Naive B cell (primary cell): ENCODE data around the gene CPNE6. TPM values are rescaled to one million over a fixed set of nuclear protein-coding genes. Genes with fewer than 3 reads are reported as not detected.
A peak's percentile ranks its signal among the peaks of the same experiment; 100 is the strongest.

Experiments
- ATAC-seq, 2 donors: fragments of 150-1000 bp; cut with Tn5 transposase; 2 replicates each; pipeline ENCODE4 v1.10.0; 2021; ENCODE audit warnings: low read depth in 2 of 2, mild to moderate bottlenecking in 2 of 2, moderate library complexity in 2 of 2
- DNase-seq: peaks from one replicate; pipeline ENCODE4 v3.0.0; 2022
- H3K27ac Mint-ChIP-seq, 6 donors: one replicate each; pipeline ENCODE4 v1.8.0; 2020 to 2022; ENCODE audit warnings: mild to moderate bottlenecking in 6 of 6, mixed read lengths in 6 of 6, moderate library complexity in 5 of 6, inconsistent platforms in 2 of 6
- H3K27me3 Mint-ChIP-seq, 3 donors: one replicate each; pipeline ENCODE4 v1.8.0; 2021 to 2022; ENCODE audit warnings: mixed read lengths in 3 of 3, mild to moderate bottlenecking in 1 of 3
- H3K36me3 Mint-ChIP-seq, 2 donors: one replicate each; pipeline ENCODE4 v1.8.0; 2020 to 2022; ENCODE audit warnings: mixed read lengths in 2 of 2, inconsistent platforms in 1 of 2, mild to moderate bottlenecking in 1 of 2
- H3K4me1 Mint-ChIP-seq, 3 donors: one replicate each; pipeline ENCODE4 v1.8.0; 2020 to 2022; ENCODE audit warnings: mixed read lengths in 3 of 3, inconsistent platforms in 1 of 3, mild to moderate bottlenecking in 1 of 3, moderate library complexity in 1 of 3
- H3K4me3 Mint-ChIP-seq, 8 donors: one replicate each; pipeline ENCODE4 v1.8.0; 2020 to 2022; ENCODE audit warnings: mild to moderate bottlenecking in 8 of 8, mixed read lengths in 8 of 8, moderate library complexity in 8 of 8, inconsistent platforms in 2 of 8
- H3K9me3 Mint-ChIP-seq, 7 donors: one replicate each; pipeline ENCODE4 v1.8.0; 2020 to 2022; ENCODE audit warnings: mixed read lengths in 7 of 7, mild to moderate bottlenecking in 5 of 7, inconsistent platforms in 2 of 7, moderate library complexity in 1 of 7
- polyA plus RNA-seq, 6 donors: library from polyadenylated mRNA; unstranded; fragments of 300-500 nt; fragmentation: Illumina TruSeq; gene quantifications; one replicate each; pipeline ENCODE4 v1.2.3, GENCODE V29; 2021; ENCODE audit warnings: low read depth in 6 of 6

Gene CPNE6
- polyA plus RNA-seq, 6 donors from 2014 or later, result 1.1 TPM; not detected in 5

DNA sequence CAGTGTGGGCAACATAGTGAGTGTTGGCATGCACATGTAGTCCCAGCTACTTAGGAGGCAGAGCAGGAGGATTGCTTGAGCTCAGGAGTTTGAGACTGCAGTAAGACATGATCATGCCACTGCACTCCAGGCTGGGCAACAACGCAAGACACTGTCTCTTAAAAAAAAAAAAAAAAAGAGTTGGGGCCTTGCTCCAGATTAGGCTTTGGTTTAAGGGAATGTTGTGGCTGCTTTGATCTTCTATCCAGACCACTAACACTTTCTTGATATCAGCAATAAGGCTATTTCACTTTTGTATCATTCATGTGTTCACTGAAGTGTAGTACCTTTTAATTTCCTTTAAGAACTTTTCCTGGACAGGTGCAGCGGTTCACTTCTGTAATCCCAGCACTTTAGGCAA, 56.3 kb downstream of the CPNE6 start:
- Mint-ChIP-seq H3K27ac (peak overlapping the region in 3 of 6 donors; percentile 52 to 66 (median 57)), H3K4me3 (peak overlapping the region in 2 of 8 donors; percentile 8 to 36), H3K36me3 (peaks cover 3 to 4% of the 10 kb centered on the region in 2 donors), H3K27me3 (no peaks in the 10 kb centered on the region), H3K9me3 (no peaks in the 10 kb centered on the region), H3K4me1 (peaks cover 31 to 49% (median 34%) of the 10 kb centered on the region in 3 donors)
- no peak for DNase-seq
- no peak for ATAC-seq

Other genes starting within 250 kb of the CPNE6 start
- 10 to 100 TPM; 13.3 to 27.0 (median 21.8) TPM for gene DHRS4, start 117.8 kb upstream of the CPNE6 start, polyA plus RNA-seq
- gene DHRS4L2, start 82.6 kb upstream of the CPNE6 start, polyA plus RNA-seq, result 10 to 100 TPM in 5 of 6 donors, 1 to 10 TPM in 1; 8.6 to 18.3 (median 16.9) TPM
- under 1 TPM in 2 of 6 donors, not detected in 4; 0.10 to 0.11 TPM for gene CARMIL3, start 19.6 kb upstream of the CPNE6 start, polyA plus RNA-seq
- 10 to 100 TPM; 26.5 to 48.0 (median 36.8) TPM for gene PCK2, start 22.7 kb downstream of the CPNE6 start, polyA plus RNA-seq
- 100 to 1,000 TPM in 1 of 6 donors, 10 to 100 TPM in 5; 65.8 to 106 (median 78.5) TPM for gene DCAF11, start 43.2 kb downstream of the CPNE6 start, polyA plus RNA-seq
- 1 to 10 TPM; 2.3 to 8.9 (median 6.4) TPM for gene NRL, start 43.4 kb downstream of the CPNE6 start, polyA plus RNA-seq
- gene FITM1, start 59.1 kb downstream of the CPNE6 start, polyA plus RNA-seq, result 1 to 10 TPM in 1 of 6 donors, under 1 TPM in 4, not detected in 1; 0.29 to 1.4 (median 0.53) TPM
- gene PSME1, start 64.6 kb downstream of the CPNE6 start, polyA plus RNA-seq, result 100 to 1,000 TPM; 704 to 932 (median 769) TPM
- 10 to 100 TPM in 2 of 6 donors, 1 to 10 TPM in 4; 5.9 to 15.3 (median 9.2) TPM for gene EMC9, start 70.0 kb downstream of the CPNE6 start, polyA plus RNA-seq
- 100 to 1,000 TPM; 257 to 514 (median 294) TPM for gene PSME2, start 75.0 kb downstream of the CPNE6 start, polyA plus RNA-seq
- 10 to 100 TPM; 21.0 to 47.2 (median 32.1) TPM for gene RNF31, start 75.9 kb downstream of the CPNE6 start, polyA plus RNA-seq
- 100 to 1,000 TPM in 3 of 6 donors, 10 to 100 TPM in 3; 86.7 to 140 (median 97.2) TPM for gene IRF9, start 89.7 kb downstream of the CPNE6 start, polyA plus RNA-seq
- gene REC8, start 100.5 kb downstream of the CPNE6 start, polyA plus RNA-seq, result 1 to 10 TPM; 3.6 to 9.6 (median 6.9) TPM
- gene IPO4, start 117.3 kb downstream of the CPNE6 start, polyA plus RNA-seq, result 10 to 100 TPM in 5 of 6 donors, 1 to 10 TPM in 1; 5.4 to 19.0 (median 12.6) TPM
- gene TM9SF1, start 123.9 kb downstream of the CPNE6 start, polyA plus RNA-seq, result 10 to 100 TPM; 34.5 to 43.9 (median 37.0) TPM
- 1 to 10 TPM in 3 of 6 donors, under 1 TPM in 2, not detected in 1; 0.36 to 1.7 (median 1.4) TPM for gene TSSK4, start 134.1 kb downstream of the CPNE6 start, polyA plus RNA-seq
- gene CHMP4A, start 141.9 kb downstream of the CPNE6 start, polyA plus RNA-seq, result 100 to 1,000 TPM; 139 to 167 (median 157) TPM
- 10 to 100 TPM; 32.7 to 48.2 (median 37.3) TPM for gene MDP1, start 144.5 kb downstream of the CPNE6 start, polyA plus RNA-seq
- 100 to 1,000 TPM; 306 to 385 (median 326) TPM for gene NEDD8, start 160.8 kb downstream of the CPNE6 start, polyA plus RNA-seq
- gene GMPR2, start 161.4 kb downstream of the CPNE6 start, polyA plus RNA-seq, result 100 to 1,000 TPM in 3 of 6 donors, 10 to 100 TPM in 3; 90.3 to 120 (median 99.2) TPM
- 100 to 1,000 TPM; 238 to 289 (median 254) TPM for gene TINF2, start 171.1 kb downstream of the CPNE6 start, polyA plus RNA-seq
- gene TGM1, start 191.6 kb downstream of the CPNE6 start, polyA plus RNA-seq, result not detected
- 10 to 100 TPM; 22.2 to 36.2 (median 22.8) TPM for gene RABGGTA, start 200.0 kb downstream of the CPNE6 start, polyA plus RNA-seq
- gene DHRS1, start 228.2 kb downstream of the CPNE6 start, polyA plus RNA-seq, result 10 to 100 TPM; 20.4 to 38.5 (median 29.3) TPM
- 1 to 10 TPM in 5 of 6 donors, under 1 TPM in 1; 0.83 to 2.4 (median 1.3) TPM for gene NOP9, start 228.3 kb downstream of the CPNE6 start, polyA plus RNA-seq
- 10 to 100 TPM in 1 of 6 donors, 1 to 10 TPM in 5; 4.9 to 10.4 (median 8.1) TPM for gene CIDEB, start 236.4 kb downstream of the CPNE6 start, polyA plus RNA-seq
- 1 to 10 TPM in 1 of 6 donors, under 1 TPM in 5; 0.28 to 1.2 (median 0.69) TPM for gene LTB4R2, start 238.6 kb downstream of the CPNE6 start, polyA plus RNA-seq
- 1 to 10 TPM; 1.4 to 2.4 (median 2.1) TPM for gene LTB4R, start 239.9 kb downstream of the CPNE6 start, polyA plus RNA-seq